CD8-positive, alpha-beta memory T cell (primary cell): ENCODE results near the gene ATXN1L. TPM values are rescaled to one million over a fixed set of nuclear protein-coding genes. Genes with fewer than 3 reads are reported as not detected.
A peak's percentile ranks its signal among the peaks of the same experiment; 100 is the strongest.

Source experiments
- CTCF ChIA-PET: fragments of 350-600 bp; sonication (Branson Sonifier 250); formaldehyde crosslinking; loops from one replicate; lab custom pipeline; 2021; ENCODE audit warnings: antibody characterized with exemption; lab: Charles Lee
- POLR2A ChIA-PET: fragments of 350-600 bp; sonication (Branson Sonifier 250); formaldehyde crosslinking; loops from one replicate; lab custom pipeline; 2021; ENCODE audit warnings: antibody characterized with exemption; lab: Charles Lee
- DNase-seq, 5 donors: peaks; one replicate each; pipeline versions ENCODE4 v3.0.0 to v3.0.0-alpha.2; 2020 to 2022; ENCODE audit warnings: mixed read lengths in 1 of 5
- H3K27ac ChIP-seq: one replicate; pipeline ENCODE4 v1.7.0; 2013; ENCODE audit warnings: low read depth, mild to moderate bottlenecking, low read length, moderate library complexity
- H3K27me3 ChIP-seq: 2 replicates; pipeline ENCODE4 v1.7.0; 2013; ENCODE audit warnings: low read length, mild to moderate bottlenecking; ENCODE audit not compliant: insufficient read depth, poor library complexity, severe bottlenecking
- H3K36me3 ChIP-seq: 2 replicates; pipeline ENCODE4 v1.7.0; 2013; ENCODE audit warnings: mild to moderate bottlenecking, low read length, moderate library complexity; ENCODE audit not compliant: insufficient read depth
- H3K4me1 ChIP-seq: 2 replicates; pipeline ENCODE4 v1.7.0; 2013; ENCODE audit warnings: mild to moderate bottlenecking, low read length, moderate library complexity; ENCODE audit not compliant: insufficient read depth
- H3K4me3 ChIP-seq: 2 replicates; pipeline ENCODE4 v1.7.0; 2013; ENCODE audit warnings: mild to moderate bottlenecking, low read length
- H3K9me3 ChIP-seq: 2 replicates; pipeline ENCODE4 v1.7.0; 2013; ENCODE audit warnings: mild to moderate bottlenecking, low read length
- H3K27ac Mint-ChIP-seq, 8 donors: one replicate each; pipeline ENCODE4 v1.8.0; 2020 to 2021; ENCODE audit warnings: mixed read lengths in 8 of 8, mild to moderate bottlenecking in 6 of 8, inconsistent platforms in 3 of 8, moderate library complexity in 3 of 8
- H3K27me3 Mint-ChIP-seq, 2 donors: one replicate each; pipeline ENCODE4 v1.8.0; 2020 to 2021; ENCODE audit warnings: mixed read lengths in 2 of 2, mild to moderate bottlenecking in 1 of 2, moderate library complexity in 1 of 2
- H3K36me3 Mint-ChIP-seq, 3 donors: one replicate each; pipeline ENCODE4 v1.8.0; 2020 to 2021; ENCODE audit warnings: mixed read lengths in 3 of 3, inconsistent platforms in 1 of 3, mild to moderate bottlenecking in 1 of 3
- H3K4me1 Mint-ChIP-seq, 3 donors: one replicate each; pipeline ENCODE4 v1.8.0; 2020 to 2021; ENCODE audit warnings: mixed read lengths in 3 of 3, inconsistent platforms in 1 of 3, mild to moderate bottlenecking in 1 of 3
- H3K4me3 Mint-ChIP-seq, 7 donors: one replicate each; pipeline ENCODE4 v1.8.0; 2020 to 2021; ENCODE audit warnings: mixed read lengths in 7 of 7, mild to moderate bottlenecking in 6 of 7, moderate library complexity in 4 of 7, inconsistent platforms in 2 of 7
- H3K9me3 Mint-ChIP-seq, 5 donors: one replicate each; pipeline ENCODE4 v1.8.0; 2020 to 2022; ENCODE audit warnings: mixed read lengths in 5 of 5, mild to moderate bottlenecking in 3 of 5, moderate library complexity in 2 of 5, inconsistent platforms in 1 of 5
- polyA plus RNA-seq: library from polyadenylated mRNA; unstranded; fragments of 300-500 nt; fragmentation: Illumina TruSeq; gene quantifications from one replicate; pipeline ENCODE4 v1.2.3, GENCODE V29; 2021
- total RNA-seq, 2 experiments: library from RNA; stranded (reverse); gene quantifications; one replicate each; pipeline ENCODE4 v1.2.3, GENCODE V29; 2021

The ATXN1L gene
- total and polyA plus RNA-seq, 3 experiments from 2014 or later = 11.9 to 19.7 (median 16.9) TPM

- Histone ChIP-seq H3K4me1 (peaks cover 6% of the 10 kb centered on the region), H3K27ac (no peak overlapping the region), H3K4me3 (no peak overlapping the region), H3K9me3 (no peaks in the 10 kb centered on the region), H3K27me3 (no peaks in the 10 kb centered on the region), H3K36me3 (no peaks in the 10 kb centered on the region)
- H3K9me3 Mint-ChIP-seq = no peaks in the 10 kb centered on the region
- no peaks in the 10 kb centered on the region for H3K27me3 Mint-ChIP-seq
- ChIA-PET POLR2A (no interaction called here), CTCF (interaction anchor here (5.8 kb wide), 1 partner anchor 14 kb away, joined by 31 read pairs; no protein-coding TSS in a partner anchor)
- H3K27ac Mint-ChIP-seq = peak overlapping the region in 1 of 8 donors; percentile 24
- H3K4me1 Mint-ChIP-seq = peaks cover 11 to 33% (median 19%) of the 10 kb centered on the region in 3 donors
- H3K4me3 Mint-ChIP-seq = no peak overlapping the region
- no peak for DNase-seq
- peaks cover 0 to 62% (median 17%) of the 10 kb centered on the region in 3 donors for H3K36me3 Mint-ChIP-seq
Measured at GRCh38 chr16:71867939-71868338, 22.2 kb downstream of the ATXN1L start.

GRCh38 chr16:71869089-71869488 is 23.3 kb downstream of the ATXN1L start:
- Mint-ChIP-seq H3K36me3 (peaks cover 0 to 60% (median 17%) of the 10 kb centered on the region in 3 donors), H3K4me1 (peaks cover 14 to 37% (median 24%) of the 10 kb centered on the region in 3 donors), H3K27me3 (no peaks in the 10 kb centered on the region), H3K4me3 (no peak overlapping the region), H3K27ac (peak overlapping the region in 1 of 8 donors; percentile 54), H3K9me3 (no peaks in the 10 kb centered on the region)
- Histone ChIP-seq H3K36me3 (no peaks in the 10 kb centered on the region), H3K9me3 (no peaks in the 10 kb centered on the region), H3K4me3 (no peak overlapping the region), H3K27me3 (no peaks in the 10 kb centered on the region), H3K4me1 (peaks cover 11% of the 10 kb centered on the region), H3K27ac (no peak overlapping the region)
- no peak for DNase-seq
- ChIA-PET CTCF (no interaction called here), POLR2A (no interaction called here)

- peaks cover 6% of the 10 kb centered on the region for H3K4me1 ChIP-seq
- Mint-ChIP-seq H3K4me3 (no peak overlapping the region), H3K9me3 (no peaks in the 10 kb centered on the region), H3K27ac (no peak overlapping the region), H3K36me3 (peaks cover 0 to 54% (median 12%) of the 10 kb centered on the region in 3 donors), H3K27me3 (no peaks in the 10 kb centered on the region), H3K4me1 (peaks cover 10 to 21% (median 13%) of the 10 kb centered on the region in 3 donors)
- H3K4me3 ChIP-seq = no peak overlapping the region
- no peaks in the 10 kb centered on the region for H3K9me3 ChIP-seq
- no peaks in the 10 kb centered on the region for H3K36me3 ChIP-seq
- no peak overlapping the region for H3K27ac ChIP-seq
- DNase-seq = no peak
- H3K27me3 ChIP-seq = no peaks in the 10 kb centered on the region
- POLR2A ChIA-PET = no interaction called here
- CTCF ChIA-PET = interaction anchor here (4.8 kb wide), 1 partner anchor 11 kb away, joined by 28 read pairs; no protein-coding TSS in a partner anchor
Measured at GRCh38 chr16:71870818-71871217, 25.0 kb downstream of the ATXN1L start.

- no peaks in the 10 kb centered on the region for H3K9me3 Mint-ChIP-seq
- POLR2A ChIA-PET = no interaction called here
- no peaks in the 10 kb centered on the region for H3K27me3 ChIP-seq
- CTCF ChIA-PET = interaction anchor here (1.2 to 4.8 kb wide), 2 partner anchors 9 to 19 kb away, joined by 4 to 28 read pairs; no protein-coding TSS in a partner anchor
- H3K27ac Mint-ChIP-seq = peak overlapping the region in 2 of 8 donors; percentile 30 to 58
- no peaks in the 10 kb centered on the region for H3K27me3 Mint-ChIP-seq
- H3K4me3 Mint-ChIP-seq = no peak overlapping the region
- peaks cover 8 to 12% (median 9%) of the 10 kb centered on the region in 3 donors for H3K4me1 Mint-ChIP-seq
- H3K4me3 ChIP-seq = no peak overlapping the region
- DNase-seq = no peak
- H3K36me3 Mint-ChIP-seq = peaks cover 0 to 50% (median 16%) of the 10 kb centered on the region in 3 donors
- peaks cover 9% of the 10 kb centered on the region for H3K36me3 ChIP-seq
- H3K4me1 ChIP-seq = peaks cover 6% of the 10 kb centered on the region
- H3K27ac ChIP-seq = no peak overlapping the region
- no peaks in the 10 kb centered on the region for H3K9me3 ChIP-seq
Measured at GRCh38 chr16:71873199-71873598, 27.4 kb downstream of the ATXN1L start.

GRCh38 chr16:71878911-71879310 is 33.1 kb downstream of the ATXN1L start:
- peaks cover 0 to 44% (median 14%) of the 10 kb centered on the region in 3 donors for H3K36me3 Mint-ChIP-seq
- H3K9me3 Mint-ChIP-seq = no peaks in the 10 kb centered on the region
- no peak overlapping the region for H3K4me3 Mint-ChIP-seq
- Histone ChIP-seq H3K27ac (no peak overlapping the region), H3K36me3 (peaks cover 15% of the 10 kb centered on the region), H3K27me3 (no peaks in the 10 kb centered on the region), H3K4me1 (peaks cover 38% of the 10 kb centered on the region), H3K4me3 (no peak overlapping the region), H3K9me3 (no peaks in the 10 kb centered on the region)
- H3K27me3 Mint-ChIP-seq = peaks cover 0 to 2% of the 10 kb centered on the region in 2 donors
- H3K4me1 Mint-ChIP-seq = peaks cover 40 to 46% (median 44%) of the 10 kb centered on the region in 3 donors
- peak overlapping the region in 1 of 8 donors; percentile 29 for H3K27ac Mint-ChIP-seq
- ChIA-PET POLR2A (no interaction called here), CTCF (no interaction called here)
- DNase-seq = no peak

GRCh38 chr16:71880176-71880575 is 34.4 kb downstream of the ATXN1L start:
- peak overlapping the region in 2 of 8 donors; percentile 26 to 48 for H3K27ac Mint-ChIP-seq
- DNase-seq = no peak
- H3K4me3 Mint-ChIP-seq = peak overlapping the region in 3 of 7 donors; percentile 8 to 26 (median 9)
- ChIA-PET CTCF (interaction anchor here (3.1 to 5.1 kb wide), 3 partner anchors 15 to 23 kb away, joined by 31 to 123 read pairs (median 57); partner anchors contain the start of gene IST1), POLR2A (interaction anchor here (1.1 to 6.4 kb wide), 3 partner anchors 14 to 35 kb away, joined by 4 to 73 read pairs (median 19); partner anchors contain the start of genes ATXN1L and IST1)
- peaks cover 0 to 40% (median 14%) of the 10 kb centered on the region in 3 donors for H3K36me3 Mint-ChIP-seq
- no peak overlapping the region for H3K27ac ChIP-seq
- H3K4me3 ChIP-seq = peak overlapping the region; percentile 26
- H3K4me1 ChIP-seq = peaks cover 38% of the 10 kb centered on the region
- H3K9me3 Mint-ChIP-seq = peaks cover 0 to 2% (median 0%) of the 10 kb centered on the region in 5 donors
- H3K9me3 ChIP-seq = no peaks in the 10 kb centered on the region
- H3K27me3 Mint-ChIP-seq = peaks cover 0 to 4% of the 10 kb centered on the region in 2 donors
- H3K27me3 ChIP-seq = no peaks in the 10 kb centered on the region
- peaks cover 46 to 56% (median 52%) of the 10 kb centered on the region in 3 donors for H3K4me1 Mint-ChIP-seq
- peaks cover 15% of the 10 kb centered on the region for H3K36me3 ChIP-seq

GRCh38 chr16:71882505-71883167 is 36.9 kb downstream of the ATXN1L start:
- POLR2A ChIA-PET = interaction anchor here (3.5 to 6.4 kb wide), 4 partner anchors 12 to 74 kb away, joined by 14 to 73 read pairs (median 31); partner anchors contain the start of genes AP1G1, ATXN1L and IST1
- Mint-ChIP-seq H3K27me3 (peaks cover 0 to 4% of the 10 kb centered on the region in 2 donors), H3K36me3 (peaks cover 0 to 27% (median 6%) of the 10 kb centered on the region in 3 donors), H3K4me3 (peak overlapping the region; percentile 82 to 97 (median 92)), H3K27ac (peak overlapping the region; percentile 87 to 96 (median 92)), H3K9me3 (peaks cover 0 to 2% (median 0%) of the 10 kb centered on the region in 5 donors), H3K4me1 (peaks cover 51 to 60% (median 57%) of the 10 kb centered on the region in 3 donors)
- CTCF ChIA-PET = interaction anchor here (0.5 to 5.1 kb wide), 20 partner anchors 11 to 228 kb away, joined by 3 to 123 read pairs (median 5); partner anchors contain the start of genes AP1G1, ATXN1L and IST1
- Histone ChIP-seq H3K4me3 (peak overlapping the region; percentile 77), H3K4me1 (peaks cover 38% of the 10 kb centered on the region), H3K36me3 (peaks cover 6% of the 10 kb centered on the region), H3K9me3 (no peaks in the 10 kb centered on the region), H3K27ac (peak overlapping the region; percentile 40), H3K27me3 (no peaks in the 10 kb centered on the region)
- DNase-seq = peak; percentile 57 to 85 (median 78)
